PC-3 (cell line): ENCODE measurements around the gene CHRNB4. TPM values are rescaled to one million over a fixed set of nuclear protein-coding genes. Genes with fewer than 3 reads are reported as not detected.

Experiments used
- ATAC-seq: fragments of 200-7000 bp; cut with Tn5 transposase; 2 replicates; pipeline ENCODE4 v1.9.1; 2020; ENCODE audit warnings: mild to moderate bottlenecking, moderate library complexity
- BruUV-seq: library from RNA; stranded (reverse); fragments of 400-500 nt; replicated peaks from 2 replicates; lab custom pipeline; 2021; lab: Mats Ljungman, UMichigan
- CTCF ChIA-PET: fragments of 300-600 bp; sonication (Branson Sonifier 250); formaldehyde crosslinking; loops from one replicate; lab custom pipeline; 2022; ENCODE audit warnings: antibody characterized with exemption; lab: Charles Lee
- POLR2A ChIA-PET: fragments of 300-600 bp; sonication (Branson Sonifier 250); formaldehyde crosslinking; loops from one replicate; lab custom pipeline; 2022; ENCODE audit warnings: antibody characterized with exemption; ENCODE audit not compliant: unreplicated experiment; lab: Charles Lee
- DNase-seq: peaks from one replicate; pipeline ENCODE4 v3.0.0-alpha.2; 2015
- H2AFZ ChIP-seq: fragments of 300-600 bp; sonication (generic); 2 replicates; pipeline ENCODE4 v1.6.0; 2016; ENCODE audit warnings: antibody characterized with exemption, low read length
- H3F3A ChIP-seq: fragments of 300-600 bp; sonication (generic); one replicate; pipeline ENCODE4 v1.6.0; 2017; ENCODE audit warnings: antibody characterized with exemption, low read length, control low read depth, mild to moderate bottlenecking; ENCODE audit not compliant: unreplicated experiment
- H3K27ac ChIP-seq: fragments of 300-600 bp; sonication (generic); 2 replicates; pipeline ENCODE4 v1.5.1; 2016; ENCODE audit warnings: mild to moderate bottlenecking, low read length
- H3K27me3 ChIP-seq: fragments of 300-600 bp; sonication (generic); 2 replicates; pipeline ENCODE4 v1.6.1; 2016; ENCODE audit warnings: low read length, mixed read lengths
- H3K36me3 ChIP-seq: fragments of 300-600 bp; sonication (generic); 2 replicates; pipeline ENCODE4 v1.6.1; 2016; ENCODE audit warnings: low read depth, mixed run types, low read length, mixed read lengths
- H3K4me1 ChIP-seq: fragments of 300-600 bp; sonication (generic); 2 replicates; pipeline ENCODE4 v1.5.1; 2016; ENCODE audit warnings: low read length; ENCODE audit not compliant: insufficient read depth
- H3K4me2 ChIP-seq: fragments of 300-600 bp; sonication (generic); 2 replicates; pipeline ENCODE4 v1.6.0; 2016; ENCODE audit warnings: low read length
- H3K4me3 ChIP-seq: fragments of 300-600 bp; sonication (generic); 2 replicates; pipeline ENCODE4 v1.5.1; 2016; ENCODE audit warnings: mild to moderate bottlenecking, low read length, mixed read lengths
- H3K79me2 ChIP-seq: fragments of 300-600 bp; sonication (generic); 2 replicates; pipeline ENCODE4 v1.6.1; 2017; ENCODE audit warnings: low read length, mixed read lengths
- H3K9ac ChIP-seq: fragments of 300-600 bp; sonication (generic); 2 replicates; pipeline ENCODE4 v1.6.0; 2016; ENCODE audit warnings: mild to moderate bottlenecking, low read length
- H3K9me2 ChIP-seq: fragments of 300-600 bp; sonication (generic); replicated peaks from 2 replicates; pipeline ENCODE4 v1.6.1; 2016; ENCODE audit warnings: mixed run types, low read length, mixed read lengths
- H3K9me3 ChIP-seq: fragments of 300-600 bp; sonication (generic); 2 replicates; pipeline ENCODE4 v1.6.1; 2016; ENCODE audit warnings: low read length, mixed read lengths
- H4K20me1 ChIP-seq: fragments of 300-600 bp; sonication (generic); 2 replicates; pipeline ENCODE4 v1.6.1; 2016; ENCODE audit warnings: low read length, mixed read lengths
- EZH2 ChIP-seq: fragments of 300-600 bp; sonication (generic); IDR thresholded peaks from one replicate; pipeline ENCODE4 v1.6.1; 2017; ENCODE audit warnings: antibody characterized with exemption, mild to moderate bottlenecking, low read length; ENCODE audit not compliant: unreplicated experiment
- EZH2phosphoT487 ChIP-seq: fragments of 300-600 bp; sonication (generic); IDR thresholded peaks from 2 replicates; pipeline ENCODE4 v1.6.1; 2018; ENCODE audit warnings: mild to moderate bottlenecking, antibody characterized with exemption, low read length, borderline replicate concordance
- intact Hi-C: fragments of 100-400 bp; cut with micrococcal nuclease; formaldehyde crosslinking; loops from 2 replicates; pipeline ENCODE4 v1.9.0; 2023
- total RNA-seq: library from RNA; depleted of rRNA; stranded (reverse); fragments of >200 nt; gene quantifications from 2 replicates; pipeline ENCODE4 v1.2.3, GENCODE V29; 2014
- TF ChIP-seq, protein P1 (sequence below): fragments of 300-600 bp; sonication (generic); conservative IDR thresholded peaks from 2 replicates; pipeline ENCODE4 v1.5.1; 2017; ENCODE audit warnings: antibody characterized with exemption, low read depth, mild to moderate bottlenecking, low read length

Gene CHRNB4
- total RNA-seq, 1 experiment from 2014 or later: not detected

DNA sequence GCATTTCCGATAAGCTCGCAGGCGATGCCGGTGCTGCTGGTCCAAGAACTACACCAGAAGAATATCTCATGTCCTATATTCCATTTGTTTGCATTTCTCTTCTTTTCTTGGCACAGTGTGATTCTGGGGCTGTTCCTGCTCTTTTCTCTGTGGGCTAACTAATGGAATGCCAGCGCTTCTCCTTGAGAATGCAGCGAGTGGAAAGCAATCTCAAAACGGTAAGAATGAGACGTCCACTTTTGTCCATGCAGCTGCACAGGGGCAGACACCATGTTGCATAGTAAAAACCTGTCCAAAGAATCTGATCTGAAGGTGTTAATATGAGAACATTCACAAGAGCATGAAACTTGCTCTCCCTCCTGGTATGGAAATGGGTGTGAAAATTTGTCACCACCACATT is 13.7 kb downstream of the CHRNB4 start:
- ATAC-seq: no peak
- ChIA-PET POLR2A (no interaction called here), CTCF (no interaction called here)
- DNase-seq: no peak
- H4K20me1 ChIP-seq: no peaks in the 10 kb centered on the region
- H3K9me3 ChIP-seq: no peaks in the 10 kb centered on the region
- no peak overlapping the region for H3K9ac ChIP-seq
- H3K36me3 ChIP-seq: no peaks in the 10 kb centered on the region
- TF ChIP-seq, protein P1, sequence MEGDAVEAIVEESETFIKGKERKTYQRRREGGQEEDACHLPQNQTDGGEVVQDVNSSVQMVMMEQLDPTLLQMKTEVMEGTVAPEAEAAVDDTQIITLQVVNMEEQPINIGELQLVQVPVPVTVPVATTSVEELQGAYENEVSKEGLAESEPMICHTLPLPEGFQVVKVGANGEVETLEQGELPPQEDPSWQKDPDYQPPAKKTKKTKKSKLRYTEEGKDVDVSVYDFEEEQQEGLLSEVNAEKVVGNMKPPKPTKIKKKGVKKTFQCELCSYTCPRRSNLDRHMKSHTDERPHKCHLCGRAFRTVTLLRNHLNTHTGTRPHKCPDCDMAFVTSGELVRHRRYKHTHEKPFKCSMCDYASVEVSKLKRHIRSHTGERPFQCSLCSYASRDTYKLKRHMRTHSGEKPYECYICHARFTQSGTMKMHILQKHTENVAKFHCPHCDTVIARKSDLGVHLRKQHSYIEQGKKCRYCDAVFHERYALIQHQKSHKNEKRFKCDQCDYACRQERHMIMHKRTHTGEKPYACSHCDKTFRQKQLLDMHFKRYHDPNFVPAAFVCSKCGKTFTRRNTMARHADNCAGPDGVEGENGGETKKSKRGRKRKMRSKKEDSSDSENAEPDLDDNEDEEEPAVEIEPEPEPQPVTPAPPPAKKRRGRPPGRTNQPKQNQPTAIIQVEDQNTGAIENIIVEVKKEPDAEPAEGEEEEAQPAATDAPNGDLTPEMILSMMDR: no peak
- TF ChIP-seq EZH2 (no peak), EZH2phosphoT487 (no peak)
- no peak overlapping the region for H3K27ac ChIP-seq
- no peaks in the 10 kb centered on the region for H3F3A ChIP-seq
- BruUV-seq: no TSS peak
- H3K27me3 ChIP-seq: peaks cover 13% of the 10 kb centered on the region
- H3K4me3 ChIP-seq: no peak overlapping the region
- no peak overlapping the region for H3K4me2 ChIP-seq
- H3K79me2 ChIP-seq: no peaks in the 10 kb centered on the region
- intact Hi-C loops: no loop called here
- H3K4me1 ChIP-seq: no peaks in the 10 kb centered on the region
- H3K9me2 ChIP-seq: no peaks in the 10 kb centered on the region
- no peak overlapping the region for H2AFZ ChIP-seq

DNA sequence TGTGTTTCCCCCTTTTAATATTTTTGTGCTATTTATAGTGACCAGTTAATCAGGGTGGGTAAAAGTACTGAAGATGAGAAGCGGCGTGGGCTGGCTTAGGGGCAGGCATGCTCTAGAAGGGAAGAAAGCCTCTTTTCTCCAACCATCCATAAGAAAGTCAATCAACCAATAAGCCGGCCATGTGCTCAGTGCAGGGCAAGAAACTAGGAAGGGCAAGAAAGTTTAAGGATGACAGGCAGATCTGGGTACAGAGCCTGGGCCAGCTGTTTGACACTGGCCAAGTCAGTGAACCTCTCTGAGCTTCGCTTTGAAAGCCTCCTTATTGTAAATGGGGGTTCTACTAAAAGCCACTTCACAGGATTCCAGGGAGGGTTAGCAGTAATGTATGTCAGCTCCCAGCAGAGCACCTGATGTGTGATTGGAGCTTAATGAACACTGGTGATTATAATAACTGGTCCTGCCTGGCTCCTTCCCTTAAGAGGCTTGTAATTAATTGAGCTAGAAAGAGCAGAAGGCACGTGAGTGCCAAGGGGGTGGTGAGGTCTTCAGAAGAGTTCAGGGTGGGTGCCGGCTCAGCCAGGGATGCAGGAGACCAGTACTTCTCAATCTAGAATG is 14.5 kb downstream of the CHRNB4 start:
- Histone ChIP-seq H4K20me1 (no peaks in the 10 kb centered on the region), H3K27me3 (peaks cover 22% of the 10 kb centered on the region), H3K4me1 (no peaks in the 10 kb centered on the region), H3K27ac (no peak overlapping the region), H2AFZ (no peak overlapping the region), H3K79me2 (no peaks in the 10 kb centered on the region), H3K4me2 (no peak overlapping the region), H3K36me3 (no peaks in the 10 kb centered on the region), H3K9ac (no peak overlapping the region), H3F3A (no peaks in the 10 kb centered on the region), H3K9me3 (no peaks in the 10 kb centered on the region), H3K4me3 (no peak overlapping the region), H3K9me2 (no peaks in the 10 kb centered on the region)
- ChIA-PET CTCF (no interaction called here), POLR2A (no interaction called here)
- ATAC-seq (no peak), DNase-seq (no peak)
- TF ChIP-seq, protein P1: no peak
- no peak for TF ChIP-seq EZH2phosphoT487
- TF ChIP-seq EZH2: no peak
- intact Hi-C loops: no loop called here
- BruUV-seq: no TSS peak

DNA sequence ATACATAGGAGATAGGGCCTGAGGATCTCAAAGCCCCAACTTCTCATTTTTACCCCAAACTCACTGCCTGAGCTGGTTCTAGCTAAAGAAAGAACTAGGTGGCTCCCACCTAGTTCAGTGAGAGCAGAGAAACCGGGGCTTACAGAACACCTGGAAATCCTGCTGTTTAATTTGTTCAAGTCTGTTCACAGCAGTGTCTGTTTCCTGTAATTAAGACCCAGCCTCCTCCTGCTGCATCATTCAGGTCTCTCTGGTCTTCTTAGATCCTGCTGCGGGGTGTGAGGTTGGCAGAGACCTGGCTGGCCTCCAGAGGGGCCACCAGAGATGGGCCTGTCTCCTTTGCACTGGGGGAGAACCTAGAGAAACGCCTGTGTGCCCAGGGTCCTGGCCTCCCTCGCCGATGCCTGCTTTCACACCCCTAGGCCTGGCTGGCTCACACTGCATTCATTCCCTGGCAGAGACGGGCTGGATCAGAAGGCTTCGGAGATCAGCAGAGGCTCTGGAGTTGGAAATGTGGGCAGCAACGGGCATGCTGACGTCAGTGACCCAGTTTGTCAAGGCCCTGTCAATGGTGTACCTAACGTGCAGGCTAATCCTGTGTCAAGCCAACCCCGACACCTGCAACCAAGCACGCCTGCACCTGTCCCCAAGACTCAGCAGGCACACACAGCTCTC is 15.3 kb downstream of the CHRNB4 start:
- intact Hi-C loops: no loop called here
- no peak for ATAC-seq
- Histone ChIP-seq H3K9ac (no peak overlapping the region), H3K9me2 (no peaks in the 10 kb centered on the region), H3K4me2 (no peak overlapping the region), H3K4me3 (no peak overlapping the region), H3K4me1 (no peaks in the 10 kb centered on the region), H2AFZ (no peak overlapping the region), H3K79me2 (no peaks in the 10 kb centered on the region), H3K36me3 (no peaks in the 10 kb centered on the region), H3F3A (no peaks in the 10 kb centered on the region), H3K27me3 (peaks cover 27% of the 10 kb centered on the region), H4K20me1 (no peaks in the 10 kb centered on the region), H3K27ac (no peak overlapping the region), H3K9me3 (no peaks in the 10 kb centered on the region)
- no peak for TF ChIP-seq EZH2
- TF ChIP-seq, protein P1: no peak
- CTCF ChIA-PET: no interaction called here
- POLR2A ChIA-PET: no interaction called here
- BruUV-seq: no TSS peak
- DNase-seq: no peak
